Left ventricle myocardium inferior (tissue), 1 donor: Measurements from ENCODE around the gene AICDA. TPM values are rescaled to one million over a fixed set of nuclear protein-coding genes. Genes with fewer than 3 reads are reported as not detected.

ENCODE experiments used
- DNase-seq: peaks from one replicate; pipeline ENCODE4 v3.0.0-alpha.2; 2020
- H3K27ac ChIP-seq: fragments of 200-600 bp; replicated peaks from 2 replicates; pipeline ENCODE4 v1.8.0; 2021
- H3K27me3 ChIP-seq: fragments of 200-600 bp; 2 replicates; pipeline ENCODE4 v1.8.0; 2021; ENCODE audit warnings: low read depth
- H3K36me3 ChIP-seq: fragments of 200-600 bp; 2 replicates; pipeline ENCODE4 v1.8.0; 2021
- H3K4me1 ChIP-seq: fragments of 200-600 bp; 2 replicates; pipeline ENCODE4 v1.8.0; 2021
- H3K4me3 ChIP-seq: fragments of 200-600 bp; 2 replicates; pipeline ENCODE4 v1.8.0; 2021; ENCODE audit warnings: mild to moderate bottlenecking, moderate library complexity
- H3K9me3 ChIP-seq: fragments of 200-600 bp; replicated peaks from 2 replicates; pipeline ENCODE4 v1.8.0; 2021
- CTCF ChIP-seq: fragments of 200-600 bp; IDR thresholded peaks from 2 replicates; pipeline ENCODE4 v1.8.0; 2021; ENCODE audit warnings: antibody characterized with exemption, mild to moderate bottlenecking, borderline replicate concordance
- intact Hi-C: fragments of 100-400 bp; cut with micrococcal nuclease; formaldehyde crosslinking; loops from one replicate; pipeline ENCODE4 v1.11.0; 2022
- total RNA-seq: library from RNA; stranded (reverse); fragmentation: NEBNext Ultra II Directional; extraction: Animal tissue kit (Norgen Biotek cat#: 25700); gene quantifications from one replicate; pipeline ENCODE4 v1.2.1, GENCODE V29; 2021
- donor health status: DM: no; HTN: yes; CAD: no; lungs with severe emphysema.

AICDA gene
- total RNA-seq, 1 donor from 2014 or later = not detected

GRCh38 chr12:8554451-8555195, 58.0 kb downstream of the AICDA start:
- intact Hi-C loops = no loop called here
- H3K27ac ChIP-seq = no peak overlapping the region
- no peaks in the 10 kb centered on the region for H3K9me3 ChIP-seq
- H3K4me3 ChIP-seq = no peak overlapping the region
- no peaks in the 10 kb centered on the region for H3K36me3 ChIP-seq
- no peaks in the 10 kb centered on the region for H3K4me1 ChIP-seq
- DNase-seq = no peak
- no peak for TF ChIP-seq CTCF
- H3K27me3 ChIP-seq = no peaks in the 10 kb centered on the region

GRCh38 chr12:8553088-8553627, 59.5 kb downstream of the AICDA start:
- H3K27me3 ChIP-seq = no peaks in the 10 kb centered on the region
- no peak overlapping the region for H3K4me3 ChIP-seq
- no peak overlapping the region for H3K27ac ChIP-seq
- no peaks in the 10 kb centered on the region for H3K4me1 ChIP-seq
- no peak for DNase-seq
- no peaks in the 10 kb centered on the region for H3K9me3 ChIP-seq
- intact Hi-C loops = no loop called here
- TF ChIP-seq CTCF = no peak
- no peaks in the 10 kb centered on the region for H3K36me3 ChIP-seq

Other genes with a start within 250 kb of the AICDA start
- not detected for gene CLEC6A, start 156.9 kb downstream of the AICDA start, total RNA-seq
- gene CLEC4D, start 99.4 kb downstream of the AICDA start, total RNA-seq = not detected
- gene CLEC4E, start 72.0 kb downstream of the AICDA start, total RNA-seq = 0.19 TPM
- 55.8 TPM for gene MFAP5, start 50.0 kb upstream of the AICDA start, total RNA-seq
- 14.0 TPM for gene RIMKLB, start 85.1 kb upstream of the AICDA start, total RNA-seq
- gene A2ML1, start 209.8 kb upstream of the AICDA start, total RNA-seq = not detected